ENCODE data around the gene MTRR. TPM values are rescaled to one million over a fixed set of nuclear protein-coding genes. Genes with fewer than 3 reads are reported as not detected.

Gene MTRR
- total RNA-seq, 1 experiment from 2014 or later: 57.8 TPM

DNA sequence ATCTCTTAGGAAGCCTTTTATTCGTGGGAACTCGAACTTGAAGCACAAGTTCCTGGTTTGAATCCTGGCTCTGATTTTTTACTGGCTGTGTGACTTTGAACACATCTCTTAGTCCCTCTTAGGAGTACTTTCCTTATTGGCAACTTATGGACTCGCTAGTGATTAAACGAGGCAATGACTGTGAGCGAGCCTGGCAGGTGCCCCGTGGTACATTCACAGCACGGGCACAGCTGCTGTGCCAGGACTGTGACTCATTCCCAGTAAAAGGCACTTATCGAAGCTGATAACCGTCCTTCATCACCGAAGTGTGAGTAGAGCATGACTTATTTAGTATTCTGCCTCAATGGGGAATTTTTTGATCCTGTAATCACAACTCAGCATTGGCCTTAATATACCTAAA, 40.7 kb upstream of the MTRR start:
- in situ Hi-C loops (cut with HindIII; ENCODE audit: low pct_unique_long_range_greater_than_20kb, low sequenced_read_pairs) (no loop called here), intact Hi-C loops (cut with micrococcal nuclease; ENCODE audit: unreplicated experiment) (no loop called here)
- Histone ChIP-seq H3K27me3 (ENCODE audit: control insufficient read depth, insufficient read depth, low read length) (peaks cover 6% of the 10 kb centered on the region), H3K36me3 (ENCODE audit: control insufficient read depth, insufficient read depth, low read length) (no peaks in the 10 kb centered on the region), H3K4me3 (ENCODE audit: low read depth in 2 of 2, low read length in 2 of 2) (no peak overlapping the region), H3K9me3 (ENCODE audit: control insufficient read depth, insufficient read depth, low read depth, low read length) (no peaks in the 10 kb centered on the region), H3K4me1 (ENCODE audit: control insufficient read depth, insufficient read depth, low read length) (no peaks in the 10 kb centered on the region), H3K27ac (ENCODE audit: low read length) (no peak overlapping the region)
- ChIA-PET CTCF (no interaction called here), POLR2A (no interaction called here)
- TF ChIP-seq POLR2AphosphoS5 (IDR thresholded peaks at IDR 0.05; ENCODE audit: low read depth, low read length) (no peak), TCF7L2 (IDR thresholded peaks at IDR 0.05; ENCODE audit: low read depth, low read length) (no peak)
- BruUV-seq (replicated peaks): no TSS peak
- DNase-seq (ENCODE audit: low read depth, low spot score): no peak
- no peak for ATAC-seq

DNA sequence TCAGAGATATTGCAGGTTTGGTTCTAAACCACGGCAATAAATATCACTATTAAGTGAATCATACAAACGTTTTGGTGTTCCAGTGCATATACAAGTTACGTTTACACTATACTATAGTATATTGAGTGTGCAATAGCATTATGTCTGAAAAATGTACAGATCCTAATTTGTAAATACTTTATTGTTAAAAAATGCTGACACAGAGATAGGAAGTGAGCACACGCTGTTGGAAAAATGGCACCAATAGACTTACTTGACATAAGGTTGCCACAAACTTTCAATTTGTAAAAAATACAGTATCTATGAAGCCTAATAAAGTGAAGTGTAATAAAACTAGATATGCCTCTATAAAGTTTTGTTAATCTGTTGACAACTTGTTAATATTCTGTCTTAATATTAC, 34.0 kb upstream of the MTRR start:
- intact Hi-C loops (cut with micrococcal nuclease; ENCODE audit: unreplicated experiment) (no loop called here), in situ Hi-C loops (cut with HindIII; ENCODE audit: low pct_unique_long_range_greater_than_20kb, low sequenced_read_pairs) (no loop called here)
- TF ChIP-seq, protein P1, sequence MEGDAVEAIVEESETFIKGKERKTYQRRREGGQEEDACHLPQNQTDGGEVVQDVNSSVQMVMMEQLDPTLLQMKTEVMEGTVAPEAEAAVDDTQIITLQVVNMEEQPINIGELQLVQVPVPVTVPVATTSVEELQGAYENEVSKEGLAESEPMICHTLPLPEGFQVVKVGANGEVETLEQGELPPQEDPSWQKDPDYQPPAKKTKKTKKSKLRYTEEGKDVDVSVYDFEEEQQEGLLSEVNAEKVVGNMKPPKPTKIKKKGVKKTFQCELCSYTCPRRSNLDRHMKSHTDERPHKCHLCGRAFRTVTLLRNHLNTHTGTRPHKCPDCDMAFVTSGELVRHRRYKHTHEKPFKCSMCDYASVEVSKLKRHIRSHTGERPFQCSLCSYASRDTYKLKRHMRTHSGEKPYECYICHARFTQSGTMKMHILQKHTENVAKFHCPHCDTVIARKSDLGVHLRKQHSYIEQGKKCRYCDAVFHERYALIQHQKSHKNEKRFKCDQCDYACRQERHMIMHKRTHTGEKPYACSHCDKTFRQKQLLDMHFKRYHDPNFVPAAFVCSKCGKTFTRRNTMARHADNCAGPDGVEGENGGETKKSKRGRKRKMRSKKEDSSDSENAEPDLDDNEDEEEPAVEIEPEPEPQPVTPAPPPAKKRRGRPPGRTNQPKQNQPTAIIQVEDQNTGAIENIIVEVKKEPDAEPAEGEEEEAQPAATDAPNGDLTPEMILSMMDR (IDR thresholded peaks at IDR 0.05): no peak
- no peak for TF ChIP-seq SIN3A (IDR thresholded peaks at IDR 0.05; ENCODE audit: borderline replicate concordance, insufficient read depth, low read depth, low read length)
- no peak for TF ChIP-seq POLR2AphosphoS5 (IDR thresholded peaks at IDR 0.05; ENCODE audit: low read depth, low read length)
- TF ChIP-seq, protein P2, sequence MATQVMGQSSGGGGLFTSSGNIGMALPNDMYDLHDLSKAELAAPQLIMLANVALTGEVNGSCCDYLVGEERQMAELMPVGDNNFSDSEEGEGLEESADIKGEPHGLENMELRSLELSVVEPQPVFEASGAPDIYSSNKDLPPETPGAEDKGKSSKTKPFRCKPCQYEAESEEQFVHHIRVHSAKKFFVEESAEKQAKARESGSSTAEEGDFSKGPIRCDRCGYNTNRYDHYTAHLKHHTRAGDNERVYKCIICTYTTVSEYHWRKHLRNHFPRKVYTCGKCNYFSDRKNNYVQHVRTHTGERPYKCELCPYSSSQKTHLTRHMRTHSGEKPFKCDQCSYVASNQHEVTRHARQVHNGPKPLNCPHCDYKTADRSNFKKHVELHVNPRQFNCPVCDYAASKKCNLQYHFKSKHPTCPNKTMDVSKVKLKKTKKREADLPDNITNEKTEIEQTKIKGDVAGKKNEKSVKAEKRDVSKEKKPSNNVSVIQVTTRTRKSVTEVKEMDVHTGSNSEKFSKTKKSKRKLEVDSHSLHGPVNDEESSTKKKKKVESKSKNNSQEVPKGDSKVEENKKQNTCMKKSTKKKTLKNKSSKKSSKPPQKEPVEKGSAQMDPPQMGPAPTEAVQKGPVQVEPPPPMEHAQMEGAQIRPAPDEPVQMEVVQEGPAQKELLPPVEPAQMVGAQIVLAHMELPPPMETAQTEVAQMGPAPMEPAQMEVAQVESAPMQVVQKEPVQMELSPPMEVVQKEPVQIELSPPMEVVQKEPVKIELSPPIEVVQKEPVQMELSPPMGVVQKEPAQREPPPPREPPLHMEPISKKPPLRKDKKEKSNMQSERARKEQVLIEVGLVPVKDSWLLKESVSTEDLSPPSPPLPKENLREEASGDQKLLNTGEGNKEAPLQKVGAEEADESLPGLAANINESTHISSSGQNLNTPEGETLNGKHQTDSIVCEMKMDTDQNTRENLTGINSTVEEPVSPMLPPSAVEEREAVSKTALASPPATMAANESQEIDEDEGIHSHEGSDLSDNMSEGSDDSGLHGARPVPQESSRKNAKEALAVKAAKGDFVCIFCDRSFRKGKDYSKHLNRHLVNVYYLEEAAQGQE (IDR thresholded peaks at IDR 0.05; ENCODE audit: insufficient read depth in 1 of 2, low read depth in 2 of 2, low read length in 1 of 2): no peak
- TF ChIP-seq TCF7L2 (IDR thresholded peaks at IDR 0.05; ENCODE audit: low read depth, low read length): no peak
- Histone ChIP-seq H3K4me3 (ENCODE audit: low read depth in 2 of 2, low read length in 2 of 2) (no peak overlapping the region), H3K27me3 (ENCODE audit: control insufficient read depth, insufficient read depth, low read length) (peaks cover 2% of the 10 kb centered on the region; the same call in 1 of the 2 replicates), H3K4me1 (ENCODE audit: control insufficient read depth, insufficient read depth, low read length) (no peaks in the 10 kb centered on the region), H3K9me3 (ENCODE audit: control insufficient read depth, insufficient read depth, low read depth, low read length) (no peaks in the 10 kb centered on the region), H3K36me3 (ENCODE audit: control insufficient read depth, insufficient read depth, low read length) (no peaks in the 10 kb centered on the region), H3K27ac (ENCODE audit: low read length) (no peak overlapping the region)
- ATAC-seq (no peak), DNase-seq (ENCODE audit: low read depth, low spot score) (no peak)
- POLR2A ChIA-PET: no interaction called here
- CTCF ChIA-PET: no interaction called here
- BruUV-seq (replicated peaks): no TSS peak

DNA sequence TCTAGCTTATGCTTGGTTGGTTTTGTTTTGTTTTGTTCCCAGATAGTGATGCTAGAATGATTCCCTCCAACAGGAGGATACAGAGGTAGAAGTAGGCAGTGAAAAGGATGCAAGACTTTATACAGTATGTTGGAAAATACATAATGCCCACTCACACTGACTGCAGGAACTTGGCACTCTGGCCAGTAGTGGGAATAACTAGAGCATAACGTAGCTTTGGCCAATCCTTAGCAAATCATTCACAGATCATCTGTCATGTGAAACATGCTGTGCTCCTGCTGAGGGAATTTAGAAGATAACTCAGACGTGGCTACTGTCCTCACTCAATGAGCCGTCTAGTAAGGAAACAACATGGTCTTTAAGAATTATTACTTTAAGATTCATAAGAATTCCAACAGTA, 31.5 kb upstream of the MTRR start:
- intact Hi-C loops (cut with micrococcal nuclease; ENCODE audit: unreplicated experiment): no loop called here
- POLR2A ChIA-PET: no interaction called here
- H3K4me3 ChIP-seq (ENCODE audit: low read depth in 2 of 2, low read length in 2 of 2): no peak overlapping the region
- TF ChIP-seq, protein P1 (IDR thresholded peaks at IDR 0.05): no peak
- TF ChIP-seq POLR2AphosphoS5 (IDR thresholded peaks at IDR 0.05; ENCODE audit: low read depth, low read length): no peak
- TF ChIP-seq, protein P2 (IDR thresholded peaks at IDR 0.05; ENCODE audit: insufficient read depth in 1 of 2, low read depth in 2 of 2, low read length in 1 of 2): no peak
- no peak for TF ChIP-seq TCF7L2 (IDR thresholded peaks at IDR 0.05; ENCODE audit: low read depth, low read length)
- no peak for TF ChIP-seq SIN3A (IDR thresholded peaks at IDR 0.05; ENCODE audit: borderline replicate concordance, insufficient read depth, low read depth, low read length)
- H3K36me3 ChIP-seq (ENCODE audit: control insufficient read depth, insufficient read depth, low read length): no peaks in the 10 kb centered on the region
- H3K27ac ChIP-seq (ENCODE audit: low read length): no peak overlapping the region
- in situ Hi-C loops (cut with HindIII; ENCODE audit: low pct_unique_long_range_greater_than_20kb, low sequenced_read_pairs): no loop called here
- no peak for DNase-seq (ENCODE audit: low read depth, low spot score)
- no peaks in the 10 kb centered on the region for H3K9me3 ChIP-seq (ENCODE audit: control insufficient read depth, insufficient read depth, low read depth, low read length)
- no peaks in the 10 kb centered on the region for H3K4me1 ChIP-seq (ENCODE audit: control insufficient read depth, insufficient read depth, low read length)
- no TSS peak for BruUV-seq (replicated peaks)
- CTCF ChIA-PET: no interaction called here
- ATAC-seq: no peak
- H3K27me3 ChIP-seq (ENCODE audit: control insufficient read depth, insufficient read depth, low read length): no peaks in the 10 kb centered on the region
